ENCODE measurements around the gene PIK3C2G. TPM values are rescaled to one million over a fixed set of nuclear protein-coding genes. Genes with fewer than 3 reads are reported as not detected.
"Not testable (repeated sequence)": the region's sequence is repeated elsewhere in the genome, so short reads cannot be mapped to it uniquely, and the experiment has no call there.

PIK3C2G gene
- total and polyA plus RNA-seq, 2 donors from 2014 or later, result 4.4 to 5.8 TPM

- Histone ChIP-seq H3K9ac (ENCODE audit: low read length in 3 of 3) (no peak overlapping the region), H3K9me3 (ENCODE audit: control insufficient read depth in 2 of 3, insufficient read depth in 1 of 3, low read length in 3 of 3) (no peaks in the 10 kb centered on the region), H3K4me3 (ENCODE audit: low read length in 3 of 3) (no peak overlapping the region), H3K27me3 (ENCODE audit: control insufficient read depth, insufficient read depth, low read length) (no peaks in the 10 kb centered on the region), H3K4me1 (ENCODE audit: control insufficient read depth in 2 of 3, insufficient read depth in 2 of 3, low read depth in 1 of 3, low read length in 3 of 3) (peaks cover 0 to 4% (median 0%) of the 10 kb centered on the region in 3 donors), H3K27ac (ENCODE audit: low read depth in 2 of 2, low read length in 2 of 2) (no peak overlapping the region), H3K36me3 (ENCODE audit: control insufficient read depth in 2 of 3, insufficient read depth in 3 of 3, low read length in 3 of 3) (no peaks in the 10 kb centered on the region)
- DNase-seq (peak in 2 of 5 donors; percentile 86 to 89), FAIRE-seq (peak; percentile 95)
- TF ChIP-seq, protein P1, sequence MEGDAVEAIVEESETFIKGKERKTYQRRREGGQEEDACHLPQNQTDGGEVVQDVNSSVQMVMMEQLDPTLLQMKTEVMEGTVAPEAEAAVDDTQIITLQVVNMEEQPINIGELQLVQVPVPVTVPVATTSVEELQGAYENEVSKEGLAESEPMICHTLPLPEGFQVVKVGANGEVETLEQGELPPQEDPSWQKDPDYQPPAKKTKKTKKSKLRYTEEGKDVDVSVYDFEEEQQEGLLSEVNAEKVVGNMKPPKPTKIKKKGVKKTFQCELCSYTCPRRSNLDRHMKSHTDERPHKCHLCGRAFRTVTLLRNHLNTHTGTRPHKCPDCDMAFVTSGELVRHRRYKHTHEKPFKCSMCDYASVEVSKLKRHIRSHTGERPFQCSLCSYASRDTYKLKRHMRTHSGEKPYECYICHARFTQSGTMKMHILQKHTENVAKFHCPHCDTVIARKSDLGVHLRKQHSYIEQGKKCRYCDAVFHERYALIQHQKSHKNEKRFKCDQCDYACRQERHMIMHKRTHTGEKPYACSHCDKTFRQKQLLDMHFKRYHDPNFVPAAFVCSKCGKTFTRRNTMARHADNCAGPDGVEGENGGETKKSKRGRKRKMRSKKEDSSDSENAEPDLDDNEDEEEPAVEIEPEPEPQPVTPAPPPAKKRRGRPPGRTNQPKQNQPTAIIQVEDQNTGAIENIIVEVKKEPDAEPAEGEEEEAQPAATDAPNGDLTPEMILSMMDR (IDR thresholded peaks at IDR 0.05; ENCODE audit: borderline replicate concordance, extremely low read depth, insufficient read depth), result peak; percentile 64
- intact Hi-C loops (cut with DNase I), result no loop called here
These were observed 10.9 kb upstream of the PIK3C2G start for GRCh38 chr12:18250313-18250916.

DNA sequence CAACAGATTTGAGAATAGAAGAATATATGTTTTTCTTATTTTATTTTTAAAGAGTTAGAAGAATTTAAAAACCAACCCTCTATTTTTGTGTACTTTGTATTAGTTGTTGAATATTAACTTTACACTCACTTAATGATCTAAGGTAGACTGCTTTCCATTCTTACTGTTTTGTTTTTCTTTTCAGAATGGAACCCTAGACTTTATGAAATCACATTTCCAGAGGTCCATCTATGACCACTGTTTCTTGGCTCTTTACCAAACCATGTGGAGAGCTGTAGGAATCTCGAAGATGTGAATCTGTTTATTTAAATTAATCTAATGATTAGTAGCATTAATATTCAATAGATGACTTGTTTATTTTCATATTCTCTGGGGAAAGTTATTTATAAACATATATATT, 7.2 kb upstream of the PIK3C2G start:
- H3K27ac ChIP-seq (ENCODE audit: low read depth in 2 of 2, low read length in 2 of 2), result no peak overlapping the region
- FAIRE-seq, result peak; percentile 21

GRCh38 chr12:18255004-18255403, 6.3 kb upstream of the PIK3C2G start:
- H3K27ac ChIP-seq (ENCODE audit: low read depth in 2 of 2, low read length in 2 of 2); DNase-seq; H3K9me3 ChIP-seq (ENCODE audit: control insufficient read depth in 2 of 3, insufficient read depth in 1 of 3, low read length in 3 of 3); H3K27me3 ChIP-seq (ENCODE audit: control insufficient read depth, insufficient read depth, low read length); H3K9ac ChIP-seq (ENCODE audit: low read length in 3 of 3); intact Hi-C loops (cut with DNase I); H3K4me3 ChIP-seq (ENCODE audit: low read length in 3 of 3); H3K36me3 ChIP-seq (ENCODE audit: control insufficient read depth in 2 of 3, insufficient read depth in 3 of 3, low read length in 3 of 3); H3K4me1 ChIP-seq (ENCODE audit: control insufficient read depth in 2 of 3, insufficient read depth in 2 of 3, low read depth in 1 of 3, low read length in 3 of 3): not testable (repeated sequence)
- peak; percentile 29 for FAIRE-seq

More for the DNA sequence above, 7.2 kb upstream of the PIK3C2G start:
- no peaks in the 10 kb centered on the region for H3K27me3 ChIP-seq (ENCODE audit: control insufficient read depth, insufficient read depth, low read length)
- H3K36me3 ChIP-seq (ENCODE audit: control insufficient read depth in 2 of 3, insufficient read depth in 3 of 3, low read length in 3 of 3), result no peaks in the 10 kb centered on the region
- DNase-seq, result no peak
- no peak overlapping the region for H3K9ac ChIP-seq (ENCODE audit: low read length in 3 of 3)
- no peaks in the 10 kb centered on the region for H3K9me3 ChIP-seq (ENCODE audit: control insufficient read depth in 2 of 3, insufficient read depth in 1 of 3, low read length in 3 of 3)
- peaks cover 0 to 4% (median 0%) of the 10 kb centered on the region in 3 donors for H3K4me1 ChIP-seq (ENCODE audit: control insufficient read depth in 2 of 3, insufficient read depth in 2 of 3, low read depth in 1 of 3, low read length in 3 of 3)
- intact Hi-C loops (cut with DNase I), result no loop called here
- H3K4me3 ChIP-seq (ENCODE audit: low read length in 3 of 3), result no peak overlapping the region
- TF ChIP-seq, protein P1 (IDR thresholded peaks at IDR 0.05; ENCODE audit: borderline replicate concordance, extremely low read depth, insufficient read depth), result no peak

GRCh38 chr12:18257251-18257650, 4.1 kb upstream of the PIK3C2G start:
- H3K9me3 ChIP-seq (ENCODE audit: control insufficient read depth in 2 of 3, insufficient read depth in 1 of 3, low read length in 3 of 3), result no peaks in the 10 kb centered on the region
- peaks cover 0 to 4% (median 0%) of the 10 kb centered on the region in 3 donors for H3K4me1 ChIP-seq (ENCODE audit: control insufficient read depth in 2 of 3, insufficient read depth in 2 of 3, low read depth in 1 of 3, low read length in 3 of 3)
- FAIRE-seq (no peak), DNase-seq (no peak)
- no peaks in the 10 kb centered on the region for H3K27me3 ChIP-seq (ENCODE audit: control insufficient read depth, insufficient read depth, low read length)
- TF ChIP-seq, protein P1 (IDR thresholded peaks at IDR 0.05; ENCODE audit: borderline replicate concordance, extremely low read depth, insufficient read depth), result no peak
- no peak overlapping the region for H3K9ac ChIP-seq (ENCODE audit: low read length in 3 of 3)
- intact Hi-C loops (cut with DNase I), result no loop called here
- H3K27ac ChIP-seq (ENCODE audit: low read depth in 2 of 2, low read length in 2 of 2), result no peak overlapping the region
- no peaks in the 10 kb centered on the region for H3K36me3 ChIP-seq (ENCODE audit: control insufficient read depth in 2 of 3, insufficient read depth in 3 of 3, low read length in 3 of 3)
- H3K4me3 ChIP-seq (ENCODE audit: low read length in 3 of 3), result no peak overlapping the region

Measured in kidney (tissue), 14 donors.